Peyer's patch (tissue), 4 donors: ENCODE measurements around the gene THPO.
A peak's percentile ranks its signal among the peaks of the same experiment; 100 is the strongest.

ENCODE experiments used
- CTCF ChIP-seq, 6 experiments: fragments of 450-650 bp in 4 of 6; fragments of 200-600 bp in 2 of 6; sonication (generic) in 1 of 6; IDR thresholded peaks; one replicate each; pipeline ENCODE4 v1.5.1; 2017 to 2019; ENCODE audit warnings: antibody characterized with exemption in 6 of 6, mild to moderate bottlenecking in 3 of 6, moderate library complexity in 1 of 6
- POLR2A ChIP-seq, 2 donors: fragments of 450-650 bp; IDR thresholded peaks; one replicate each; pipeline ENCODE4 v1.5.1; 2017; ENCODE audit warnings: antibody characterized with exemption in 2 of 2, mild to moderate bottlenecking in 2 of 2, moderate library complexity in 2 of 2

GRCh38 chr3:184335661-184336546 lies 42.1 kb downstream of the THPO start:
- TF ChIP-seq CTCF (IDR thresholded peaks at IDR 0.05) (peak in 1 of 6 experiments; percentile 3), POLR2A (IDR thresholded peaks at IDR 0.05) (peak; percentile 48 to 90)
